Esophagus squamous epithelium (tissue), 4 donors: Measurements from ENCODE around the gene TBC1D19.

Experiments used
- CTCF ChIP-seq, 6 experiments: fragments of 450-650 bp in 4 of 6; fragments of 200-600 bp in 2 of 6; sonication (generic) in 2 of 6; IDR thresholded peaks; one replicate each; pipeline ENCODE4 v1.5.1; 2016 to 2019; ENCODE audit warnings: antibody characterized with exemption in 6 of 6, mild to moderate bottlenecking in 4 of 6, moderate library complexity in 4 of 6
- POLR2A ChIP-seq, 4 donors: fragments of 450-650 bp; IDR thresholded peaks; one replicate each; pipeline ENCODE4 v1.6.1; 2017; ENCODE audit warnings: antibody characterized with exemption in 4 of 4, mild to moderate bottlenecking in 4 of 4, moderate library complexity in 3 of 4

DNA sequence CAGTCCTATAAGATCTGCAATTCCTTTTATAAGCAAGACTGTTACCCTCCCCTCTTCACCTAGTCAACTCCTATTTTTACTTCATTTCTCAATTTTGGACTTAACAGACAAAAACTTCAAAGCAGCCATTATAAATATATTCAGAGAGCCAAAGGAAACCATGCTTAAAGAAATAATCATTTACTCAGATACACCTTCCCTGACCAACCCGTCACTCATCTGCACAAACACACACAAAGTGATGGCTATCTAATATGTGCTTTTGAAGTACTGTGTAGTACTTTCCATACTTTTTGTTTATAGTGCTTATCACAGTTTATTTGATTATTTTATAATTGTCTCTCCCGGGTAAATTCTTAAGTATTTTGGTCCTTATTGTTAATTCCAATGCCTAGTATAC, 117.2 kb downstream of the TBC1D19 start:
- TF ChIP-seq CTCF (IDR thresholded peaks at IDR 0.05) (no peak), POLR2A (IDR thresholded peaks at IDR 0.05) (no peak)
